Measurements from ENCODE around the gene AGK. TPM values are rescaled to one million over a fixed set of nuclear protein-coding genes. Genes with fewer than 3 reads are reported as not detected.
A peak's percentile ranks its signal among the peaks of the same experiment; 100 is the strongest.
"Not testable (repeated sequence)": the region's sequence is repeated elsewhere in the genome, so short reads cannot be mapped to it uniquely, and the experiment has no call there.

The AGK gene
- polyA plus RNA-seq, 6 donors from 2014 or later = 16.5 to 25.1 (median 18.1) TPM

- no peaks in the 10 kb centered on the region for H3K36me3 Mint-ChIP-seq
- H3K4me3 Mint-ChIP-seq = no peak overlapping the region
- peaks cover 0 to 2% (median 0%) of the 10 kb centered on the region in 7 donors for H3K9me3 Mint-ChIP-seq
- H3K27me3 Mint-ChIP-seq = peaks cover 19 to 43% (median 41%) of the 10 kb centered on the region in 3 donors
- peaks cover 0 to 3% (median 0%) of the 10 kb centered on the region in 3 donors for H3K4me1 Mint-ChIP-seq
- no peak overlapping the region for H3K27ac Mint-ChIP-seq
- DNase-seq (peak; percentile 33), ATAC-seq (ENCODE audit: low read depth in 2 of 2) (peak in 1 of 2 donors; percentile 49)
Measured at GRCh38 chr7:141533149-141533949, 17.9 kb upstream of the AGK start.

- Mint-ChIP-seq H3K27me3 (peaks cover 11 to 40% (median 31%) of the 10 kb centered on the region in 3 donors), H3K9me3 (peaks cover 0 to 2% (median 0%) of the 10 kb centered on the region in 7 donors), H3K36me3 (no peaks in the 10 kb centered on the region), H3K27ac (no peak overlapping the region), H3K4me3 (no peak overlapping the region), H3K4me1 (peaks cover 0 to 3% (median 0%) of the 10 kb centered on the region in 3 donors)
- ATAC-seq (ENCODE audit: low read depth in 2 of 2) (no peak), DNase-seq (no peak)
Measured at GRCh38 chr7:141534757-141535737, 16.2 kb upstream of the AGK start.

- ATAC-seq (ENCODE audit: low read depth in 2 of 2) = no peak
- H3K27ac Mint-ChIP-seq = peak overlapping the region in 1 of 6 donors; percentile 36
Measured at GRCh38 chr7:141537906-141538305, 13.3 kb upstream of the AGK start.

GRCh38 chr7:141541375-141541774 lies 9.8 kb upstream of the AGK start:
- DNase-seq = no peak
- no peaks in the 10 kb centered on the region for H3K4me1 Mint-ChIP-seq
- peaks cover 0 to 5% (median 3%) of the 10 kb centered on the region in 7 donors for H3K9me3 Mint-ChIP-seq
- no peak for ATAC-seq (ENCODE audit: low read depth in 2 of 2)
- H3K27me3 Mint-ChIP-seq = peaks cover 14 to 41% (median 29%) of the 10 kb centered on the region in 3 donors
- H3K36me3 Mint-ChIP-seq = peaks cover 0 to 7% of the 10 kb centered on the region in 2 donors
- no peak overlapping the region for H3K4me3 Mint-ChIP-seq
- H3K27ac Mint-ChIP-seq = no peak overlapping the region

More at GRCh38 chr7:141537906-141538305, 13.3 kb upstream of the AGK start:
- DNase-seq = no peak
- Mint-ChIP-seq H3K4me1 (peaks cover 0 to 3% (median 0%) of the 10 kb centered on the region in 3 donors), H3K27me3 (peaks cover 14 to 44% (median 40%) of the 10 kb centered on the region in 3 donors), H3K9me3 (no peaks in the 10 kb centered on the region), H3K4me3 (no peak overlapping the region), H3K36me3 (no peaks in the 10 kb centered on the region)

- no peak for ATAC-seq (ENCODE audit: low read depth in 2 of 2)
- Mint-ChIP-seq H3K27me3 (peaks cover 12 to 16% (median 14%) of the 10 kb centered on the region in 3 donors), H3K9me3 (peaks cover 0 to 5% (median 3%) of the 10 kb centered on the region in 7 donors), H3K4me3 (no peak overlapping the region), H3K4me1 (no peaks in the 10 kb centered on the region), H3K27ac (no peak overlapping the region), H3K36me3 (peaks cover 0 to 7% of the 10 kb centered on the region in 2 donors)
- no peak for DNase-seq
Measured at GRCh38 chr7:141544831-141545230, 6.4 kb upstream of the AGK start.

- peaks cover 23 to 30% (median 27%) of the 10 kb centered on the region in 3 donors for H3K4me1 Mint-ChIP-seq
- H3K27me3 Mint-ChIP-seq = no peaks in the 10 kb centered on the region
- H3K27ac Mint-ChIP-seq = peak overlapping the region in 1 of 6 donors; percentile 64
- peak overlapping the region in 6 of 8 donors; percentile 3 to 93 (median 85) for H3K4me3 Mint-ChIP-seq
- H3K36me3 Mint-ChIP-seq = peaks cover 4 to 8% of the 10 kb centered on the region in 2 donors
- H3K9me3 Mint-ChIP-seq = peaks cover 0 to 4% (median 0%) of the 10 kb centered on the region in 7 donors
- no peak for ATAC-seq (ENCODE audit: low read depth in 2 of 2)
- DNase-seq = no peak
Measured at GRCh38 chr7:141549582-141549981, 1.6 kb upstream of the AGK start.

- Mint-ChIP-seq H3K36me3 (peaks cover 4 to 8% of the 10 kb centered on the region in 2 donors), H3K27ac (peak overlapping the region in 5 of 6 donors; percentile 61 to 86 (median 75)), H3K4me1 (peaks cover 23 to 35% (median 27%) of the 10 kb centered on the region in 3 donors), H3K27me3 (no peaks in the 10 kb centered on the region), H3K9me3 (peaks cover 0 to 4% (median 0%) of the 10 kb centered on the region in 7 donors), H3K4me3 (peak overlapping the region; percentile 82 to 94 (median 86))
- DNase-seq (no peak), ATAC-seq (ENCODE audit: low read depth in 2 of 2) (peak in 1 of 2 donors; percentile 11)
Measured at GRCh38 chr7:141550386-141551093, 670 bp upstream of the AGK start.

GRCh38 chr7:141551782-141552181 lies 572 bp downstream of the AGK start:
- Mint-ChIP-seq H3K36me3 (peaks cover 10 to 16% of the 10 kb centered on the region in 2 donors), H3K27me3 (no peaks in the 10 kb centered on the region), H3K4me3 (peak overlapping the region; percentile 82 to 94 (median 86)), H3K27ac (peak overlapping the region in 5 of 6 donors; percentile 60 to 88 (median 69)), H3K4me1 (peaks cover 23 to 35% (median 27%) of the 10 kb centered on the region in 3 donors), H3K9me3 (peaks cover 0 to 4% (median 0%) of the 10 kb centered on the region in 7 donors)
- no peak for DNase-seq
- peak in 1 of 2 donors; percentile 4 for ATAC-seq (ENCODE audit: low read depth in 2 of 2)

- Mint-ChIP-seq H3K4me1 (peaks cover 16 to 20% (median 17%) of the 10 kb centered on the region in 3 donors), H3K4me3 (no peak overlapping the region), H3K27me3 (no peaks in the 10 kb centered on the region), H3K27ac (no peak overlapping the region), H3K36me3 (peaks cover 27 to 40% of the 10 kb centered on the region in 2 donors), H3K9me3 (peaks cover 0 to 8% (median 3%) of the 10 kb centered on the region in 7 donors)
- ATAC-seq (ENCODE audit: low read depth in 2 of 2) (peak in 1 of 2 donors; percentile 21), DNase-seq (no peak)
Measured at GRCh38 chr7:141557360-141557759, 6.2 kb downstream of the AGK start.

- Mint-ChIP-seq H3K27ac (peak overlapping the region in 1 of 6 donors; percentile 23), H3K36me3 (peaks cover 29 to 40% of the 10 kb centered on the region in 2 donors), H3K4me1 (peaks cover 11 to 14% (median 11%) of the 10 kb centered on the region in 3 donors)
- not testable (repeated sequence) for DNase-seq; ATAC-seq (ENCODE audit: low read depth in 2 of 2); H3K4me3 Mint-ChIP-seq; H3K9me3 Mint-ChIP-seq; H3K27me3 Mint-ChIP-seq
Measured at GRCh38 chr7:141557831-141558531, 6.8 kb downstream of the AGK start.

- peaks cover 5 to 13% (median 8%) of the 10 kb centered on the region in 3 donors for H3K4me1 Mint-ChIP-seq
- peaks cover 4 to 15% (median 7%) of the 10 kb centered on the region in 7 donors for H3K9me3 Mint-ChIP-seq
- DNase-seq (no peak), ATAC-seq (ENCODE audit: low read depth in 2 of 2) (no peak)
- H3K27ac Mint-ChIP-seq = no peak overlapping the region
- H3K36me3 Mint-ChIP-seq = peaks cover 36 to 47% of the 10 kb centered on the region in 2 donors
- H3K27me3 Mint-ChIP-seq = no peaks in the 10 kb centered on the region
- H3K4me3 Mint-ChIP-seq = no peak overlapping the region
Measured at GRCh38 chr7:141558544-141559183, 7.5 kb downstream of the AGK start.
